Osteocyte (in vitro differentiated cells): ENCODE data around the gene OR10W1. TPM values are rescaled to one million over a fixed set of nuclear protein-coding genes. Genes with fewer than 3 reads are reported as not detected.

Experiments used
- DNase-seq: peaks from one replicate; pipeline ENCODE4 v3.0.0; 2021; ENCODE audit warnings: mixed read lengths; ENCODE audit not compliant: unreplicated experiment; ENCODE audit errors: extremely low spot score
- H3K27ac Mint-ChIP-seq: one replicate; pipeline ENCODE4 v1.8.0; 2021; ENCODE audit warnings: mild to moderate bottlenecking, mixed read lengths; ENCODE audit not compliant: unreplicated experiment
- H3K27me3 Mint-ChIP-seq: one replicate; pipeline ENCODE4 v1.8.0; 2021; ENCODE audit warnings: mixed read lengths; ENCODE audit not compliant: unreplicated experiment
- H3K36me3 Mint-ChIP-seq: one replicate; pipeline ENCODE4 v1.8.0; 2021; ENCODE audit warnings: mixed read lengths; ENCODE audit not compliant: unreplicated experiment
- H3K4me1 Mint-ChIP-seq: one replicate; pipeline ENCODE4 v1.8.0; 2021; ENCODE audit warnings: mixed read lengths; ENCODE audit not compliant: unreplicated experiment
- H3K4me3 Mint-ChIP-seq: one replicate; pipeline ENCODE4 v1.8.0; 2021; ENCODE audit warnings: mild to moderate bottlenecking, moderate library complexity, mixed read lengths; ENCODE audit not compliant: unreplicated experiment
- H3K9me3 Mint-ChIP-seq: one replicate; pipeline ENCODE4 v1.8.0; 2021; ENCODE audit warnings: mixed read lengths; ENCODE audit not compliant: unreplicated experiment
- CTCF ChIP-seq: fragments of 200-600 bp; sonication (generic); IDR thresholded peaks from 2 replicates; pipeline ENCODE4 v1.5.0; 2021; ENCODE audit warnings: antibody characterized with exemption, mild to moderate bottlenecking, moderate library complexity
- long read RNA-seq: library from polyadenylated mRNA; unstranded; transcript quantifications from one replicate; pipeline ENCODE4 v2.0.0, GENCODE V29; 2021
- total RNA-seq: library from RNA; stranded (reverse); gene quantifications from 2 replicates; pipeline ENCODE4 v1.2.1, GENCODE V29; 2021

Gene OR10W1
- total RNA-seq, result not detected in 2 replicates
- long read RNA-seq, result 0 reads

- Mint-ChIP-seq H3K36me3 (no peaks in the 10 kb centered on the region), H3K4me3 (no peak within 1 kb of the TSS), H3K9me3 (no peaks in the 10 kb centered on the region), H3K4me1 (no peaks in the 10 kb centered on the region), H3K27ac (no peak within 1 kb of the TSS), H3K27me3 (peaks cover 3% of the 10 kb centered on the region)
- DNase-seq, result no peak
- no peak for TF ChIP-seq CTCF
Observed at GRCh38 chr11:58268142-58268541, at the start of gene OR10W1. Gene OR10W1 (minus strand): TSS chr11:58268260. CDS start chr11:58267858, 402 bp downstream.

GRCh38 chr11:58316142-58316541, 48.1 kb upstream of the OR10W1 start:
- H3K4me1 Mint-ChIP-seq, result peaks cover 12% of the 10 kb centered on the region
- H3K4me3 Mint-ChIP-seq, result no peak overlapping the region
- H3K27me3 Mint-ChIP-seq, result no peaks in the 10 kb centered on the region
- no peak for DNase-seq
- H3K9me3 Mint-ChIP-seq, result peaks cover 8% of the 10 kb centered on the region
- no peaks in the 10 kb centered on the region for H3K36me3 Mint-ChIP-seq
- no peak overlapping the region for H3K27ac Mint-ChIP-seq
- TF ChIP-seq CTCF, result no peak

GRCh38 chr11:58301576-58301975, 33.5 kb upstream of the OR10W1 start:
- no peak overlapping the region for H3K27ac Mint-ChIP-seq
- H3K4me3 Mint-ChIP-seq, result no peak overlapping the region
- peaks cover 6% of the 10 kb centered on the region for H3K27me3 Mint-ChIP-seq
- H3K4me1 Mint-ChIP-seq, result no peaks in the 10 kb centered on the region
- DNase-seq, result no peak
- H3K36me3 Mint-ChIP-seq, result no peaks in the 10 kb centered on the region
- H3K9me3 Mint-ChIP-seq, result no peaks in the 10 kb centered on the region
- TF ChIP-seq CTCF, result no peak

- no peaks in the 10 kb centered on the region for H3K36me3 Mint-ChIP-seq
- peaks cover 3% of the 10 kb centered on the region for H3K4me1 Mint-ChIP-seq
- H3K27ac Mint-ChIP-seq, result no peak overlapping the region
- no peaks in the 10 kb centered on the region for H3K9me3 Mint-ChIP-seq
- no peak for TF ChIP-seq CTCF
- H3K4me3 Mint-ChIP-seq, result no peak overlapping the region
- no peak for DNase-seq
- peaks cover 11% of the 10 kb centered on the region for H3K27me3 Mint-ChIP-seq
Observed at GRCh38 chr11:58292017-58292416, 24.0 kb upstream of the OR10W1 start.

- no peak for DNase-seq
- H3K27me3 Mint-ChIP-seq, result peaks cover 6% of the 10 kb centered on the region
- no peak overlapping the region for H3K27ac Mint-ChIP-seq
- no peaks in the 10 kb centered on the region for H3K9me3 Mint-ChIP-seq
- TF ChIP-seq CTCF, result no peak
- H3K36me3 Mint-ChIP-seq, result no peaks in the 10 kb centered on the region
- no peak overlapping the region for H3K4me3 Mint-ChIP-seq
- H3K4me1 Mint-ChIP-seq, result peaks cover 3% of the 10 kb centered on the region
Observed at GRCh38 chr11:58289266-58289665, 21.2 kb upstream of the OR10W1 start.
